Measurements from ENCODE around the gene C9orf50.

DNA sequence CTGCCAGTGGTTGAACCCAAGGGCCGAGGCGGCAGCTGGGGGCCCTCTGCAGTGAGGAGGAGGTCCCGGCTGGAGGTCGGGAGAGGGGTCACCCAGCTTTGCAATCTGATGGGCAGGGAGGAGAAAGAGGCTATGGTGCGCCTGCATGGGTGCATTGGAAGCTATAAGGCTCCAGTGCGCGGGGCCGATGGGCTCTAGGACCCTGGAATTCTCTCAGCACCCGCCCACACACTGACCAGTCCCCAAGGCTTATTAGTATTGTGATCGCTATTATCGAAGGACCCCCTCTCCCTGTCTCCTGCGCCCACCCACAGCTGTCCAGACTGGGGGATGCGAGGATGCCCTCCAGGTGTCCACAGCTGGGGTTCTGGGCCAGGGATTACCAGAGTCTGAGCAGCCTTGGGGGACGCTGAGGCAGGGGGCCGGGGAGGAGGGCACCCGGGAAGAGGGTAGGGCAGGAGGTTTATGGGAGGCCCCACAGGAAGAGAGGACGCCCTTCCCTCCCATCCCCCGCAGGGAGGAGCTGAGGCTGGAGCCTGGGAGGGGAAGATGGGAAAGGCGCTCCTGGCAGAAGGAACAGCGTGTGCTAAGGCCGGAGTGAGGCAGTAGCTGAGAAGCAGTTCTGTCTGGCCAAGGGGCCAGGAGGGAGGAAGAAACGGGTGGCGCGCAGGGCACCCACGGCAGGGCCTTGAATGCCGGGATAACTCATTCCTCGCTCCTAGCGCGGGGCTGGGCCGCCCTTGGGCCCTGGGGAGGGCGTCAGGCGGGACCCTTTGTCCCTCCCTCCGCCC, 24.2 kb downstream of the C9orf50 start:
- TF ChIP-seq, protein P1, sequence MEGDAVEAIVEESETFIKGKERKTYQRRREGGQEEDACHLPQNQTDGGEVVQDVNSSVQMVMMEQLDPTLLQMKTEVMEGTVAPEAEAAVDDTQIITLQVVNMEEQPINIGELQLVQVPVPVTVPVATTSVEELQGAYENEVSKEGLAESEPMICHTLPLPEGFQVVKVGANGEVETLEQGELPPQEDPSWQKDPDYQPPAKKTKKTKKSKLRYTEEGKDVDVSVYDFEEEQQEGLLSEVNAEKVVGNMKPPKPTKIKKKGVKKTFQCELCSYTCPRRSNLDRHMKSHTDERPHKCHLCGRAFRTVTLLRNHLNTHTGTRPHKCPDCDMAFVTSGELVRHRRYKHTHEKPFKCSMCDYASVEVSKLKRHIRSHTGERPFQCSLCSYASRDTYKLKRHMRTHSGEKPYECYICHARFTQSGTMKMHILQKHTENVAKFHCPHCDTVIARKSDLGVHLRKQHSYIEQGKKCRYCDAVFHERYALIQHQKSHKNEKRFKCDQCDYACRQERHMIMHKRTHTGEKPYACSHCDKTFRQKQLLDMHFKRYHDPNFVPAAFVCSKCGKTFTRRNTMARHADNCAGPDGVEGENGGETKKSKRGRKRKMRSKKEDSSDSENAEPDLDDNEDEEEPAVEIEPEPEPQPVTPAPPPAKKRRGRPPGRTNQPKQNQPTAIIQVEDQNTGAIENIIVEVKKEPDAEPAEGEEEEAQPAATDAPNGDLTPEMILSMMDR (IDR thresholded peaks at IDR 0.05), result no peak
- TF ChIP-seq EZH2 (IDR thresholded peaks at IDR 0.05; ENCODE audit: borderline replicate concordance, insufficient read depth, low read depth, low read length, poor library complexity, severe bottlenecking), result no peak

All from B cell (primary cell).